ENCODE data around the gene HS3ST2.

DNA sequence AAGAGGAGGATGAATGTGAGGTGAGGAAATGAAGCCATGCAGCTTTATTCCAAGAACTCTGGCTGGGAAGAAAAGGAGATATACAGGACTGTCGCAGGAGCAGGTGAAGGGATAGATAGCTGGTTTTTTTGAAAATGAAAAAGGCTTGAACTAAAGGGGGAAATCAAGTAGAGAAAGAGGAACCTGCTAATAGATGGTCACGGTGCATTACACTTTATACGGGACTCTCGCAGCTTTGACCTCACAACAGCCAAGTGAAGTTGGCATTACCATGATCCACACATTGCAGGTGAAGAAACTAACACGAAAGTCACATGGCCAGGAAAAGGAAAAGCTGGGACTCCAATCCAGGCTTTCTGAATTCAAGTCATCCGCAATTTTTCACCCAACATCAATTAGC is 86.9 kb downstream of the HS3ST2 start:
- TF ChIP-seq, protein P1, sequence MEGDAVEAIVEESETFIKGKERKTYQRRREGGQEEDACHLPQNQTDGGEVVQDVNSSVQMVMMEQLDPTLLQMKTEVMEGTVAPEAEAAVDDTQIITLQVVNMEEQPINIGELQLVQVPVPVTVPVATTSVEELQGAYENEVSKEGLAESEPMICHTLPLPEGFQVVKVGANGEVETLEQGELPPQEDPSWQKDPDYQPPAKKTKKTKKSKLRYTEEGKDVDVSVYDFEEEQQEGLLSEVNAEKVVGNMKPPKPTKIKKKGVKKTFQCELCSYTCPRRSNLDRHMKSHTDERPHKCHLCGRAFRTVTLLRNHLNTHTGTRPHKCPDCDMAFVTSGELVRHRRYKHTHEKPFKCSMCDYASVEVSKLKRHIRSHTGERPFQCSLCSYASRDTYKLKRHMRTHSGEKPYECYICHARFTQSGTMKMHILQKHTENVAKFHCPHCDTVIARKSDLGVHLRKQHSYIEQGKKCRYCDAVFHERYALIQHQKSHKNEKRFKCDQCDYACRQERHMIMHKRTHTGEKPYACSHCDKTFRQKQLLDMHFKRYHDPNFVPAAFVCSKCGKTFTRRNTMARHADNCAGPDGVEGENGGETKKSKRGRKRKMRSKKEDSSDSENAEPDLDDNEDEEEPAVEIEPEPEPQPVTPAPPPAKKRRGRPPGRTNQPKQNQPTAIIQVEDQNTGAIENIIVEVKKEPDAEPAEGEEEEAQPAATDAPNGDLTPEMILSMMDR (IDR thresholded peaks at IDR 0.05): no peak
- no peak for TF ChIP-seq TAF1 (IDR thresholded peaks at IDR 0.05; ENCODE audit: borderline replicate concordance, low read depth, low read length)
- TF ChIP-seq, protein P2, sequence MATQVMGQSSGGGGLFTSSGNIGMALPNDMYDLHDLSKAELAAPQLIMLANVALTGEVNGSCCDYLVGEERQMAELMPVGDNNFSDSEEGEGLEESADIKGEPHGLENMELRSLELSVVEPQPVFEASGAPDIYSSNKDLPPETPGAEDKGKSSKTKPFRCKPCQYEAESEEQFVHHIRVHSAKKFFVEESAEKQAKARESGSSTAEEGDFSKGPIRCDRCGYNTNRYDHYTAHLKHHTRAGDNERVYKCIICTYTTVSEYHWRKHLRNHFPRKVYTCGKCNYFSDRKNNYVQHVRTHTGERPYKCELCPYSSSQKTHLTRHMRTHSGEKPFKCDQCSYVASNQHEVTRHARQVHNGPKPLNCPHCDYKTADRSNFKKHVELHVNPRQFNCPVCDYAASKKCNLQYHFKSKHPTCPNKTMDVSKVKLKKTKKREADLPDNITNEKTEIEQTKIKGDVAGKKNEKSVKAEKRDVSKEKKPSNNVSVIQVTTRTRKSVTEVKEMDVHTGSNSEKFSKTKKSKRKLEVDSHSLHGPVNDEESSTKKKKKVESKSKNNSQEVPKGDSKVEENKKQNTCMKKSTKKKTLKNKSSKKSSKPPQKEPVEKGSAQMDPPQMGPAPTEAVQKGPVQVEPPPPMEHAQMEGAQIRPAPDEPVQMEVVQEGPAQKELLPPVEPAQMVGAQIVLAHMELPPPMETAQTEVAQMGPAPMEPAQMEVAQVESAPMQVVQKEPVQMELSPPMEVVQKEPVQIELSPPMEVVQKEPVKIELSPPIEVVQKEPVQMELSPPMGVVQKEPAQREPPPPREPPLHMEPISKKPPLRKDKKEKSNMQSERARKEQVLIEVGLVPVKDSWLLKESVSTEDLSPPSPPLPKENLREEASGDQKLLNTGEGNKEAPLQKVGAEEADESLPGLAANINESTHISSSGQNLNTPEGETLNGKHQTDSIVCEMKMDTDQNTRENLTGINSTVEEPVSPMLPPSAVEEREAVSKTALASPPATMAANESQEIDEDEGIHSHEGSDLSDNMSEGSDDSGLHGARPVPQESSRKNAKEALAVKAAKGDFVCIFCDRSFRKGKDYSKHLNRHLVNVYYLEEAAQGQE (IDR thresholded peaks at IDR 0.05; ENCODE audit: low read depth, low read length): no peak
- TF ChIP-seq GABPA (IDR thresholded peaks at IDR 0.05; ENCODE audit: low read depth): no peak
- TF ChIP-seq, protein P3, sequence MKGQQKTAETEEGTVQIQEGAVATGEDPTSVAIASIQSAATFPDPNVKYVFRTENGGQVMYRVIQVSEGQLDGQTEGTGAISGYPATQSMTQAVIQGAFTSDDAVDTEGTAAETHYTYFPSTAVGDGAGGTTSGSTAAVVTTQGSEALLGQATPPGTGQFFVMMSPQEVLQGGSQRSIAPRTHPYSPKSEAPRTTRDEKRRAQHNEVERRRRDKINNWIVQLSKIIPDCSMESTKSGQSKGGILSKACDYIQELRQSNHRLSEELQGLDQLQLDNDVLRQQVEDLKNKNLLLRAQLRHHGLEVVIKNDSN (IDR thresholded peaks at IDR 0.05; ENCODE audit: borderline replicate concordance, low read depth): no peak
- no peak for TF ChIP-seq MXI1 (IDR thresholded peaks at IDR 0.05; ENCODE audit: low read depth, low read length)
- TF ChIP-seq, protein P4, sequence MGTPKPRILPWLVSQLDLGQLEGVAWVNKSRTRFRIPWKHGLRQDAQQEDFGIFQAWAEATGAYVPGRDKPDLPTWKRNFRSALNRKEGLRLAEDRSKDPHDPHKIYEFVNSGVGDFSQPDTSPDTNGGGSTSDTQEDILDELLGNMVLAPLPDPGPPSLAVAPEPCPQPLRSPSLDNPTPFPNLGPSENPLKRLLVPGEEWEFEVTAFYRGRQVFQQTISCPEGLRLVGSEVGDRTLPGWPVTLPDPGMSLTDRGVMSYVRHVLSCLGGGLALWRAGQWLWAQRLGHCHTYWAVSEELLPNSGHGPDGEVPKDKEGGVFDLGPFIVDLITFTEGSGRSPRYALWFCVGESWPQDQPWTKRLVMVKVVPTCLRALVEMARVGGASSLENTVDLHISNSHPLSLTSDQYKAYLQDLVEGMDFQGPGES (IDR thresholded peaks at IDR 0.05; ENCODE audit: low read depth, low read length): no peak
- no peak for TF ChIP-seq ELF1 (IDR thresholded peaks at IDR 0.05)
- no peak for TF ChIP-seq MEF2A (IDR thresholded peaks at IDR 0.05; ENCODE audit: borderline replicate concordance, low read depth)
- TF ChIP-seq TEAD4 (IDR thresholded peaks at IDR 0.05; ENCODE audit: borderline replicate concordance, insufficient read depth): no peak
- TF ChIP-seq, protein P5, sequence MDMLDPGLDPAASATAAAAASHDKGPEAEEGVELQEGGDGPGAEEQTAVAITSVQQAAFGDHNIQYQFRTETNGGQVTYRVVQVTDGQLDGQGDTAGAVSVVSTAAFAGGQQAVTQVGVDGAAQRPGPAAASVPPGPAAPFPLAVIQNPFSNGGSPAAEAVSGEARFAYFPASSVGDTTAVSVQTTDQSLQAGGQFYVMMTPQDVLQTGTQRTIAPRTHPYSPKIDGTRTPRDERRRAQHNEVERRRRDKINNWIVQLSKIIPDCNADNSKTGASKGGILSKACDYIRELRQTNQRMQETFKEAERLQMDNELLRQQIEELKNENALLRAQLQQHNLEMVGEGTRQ (IDR thresholded peaks at IDR 0.05; ENCODE audit: borderline replicate concordance, low read depth, low read length): no peak
- no peak for TF ChIP-seq NFIC (IDR thresholded peaks at IDR 0.05; ENCODE audit: borderline replicate concordance)
